Suprapubic skin (tissue), 4 donors: ENCODE data around the gene FAM236D. TPM values are rescaled to one million over a fixed set of nuclear protein-coding genes. Genes with fewer than 3 reads are reported as not detected.

Experiments used
- total RNA-seq, 4 donors: library from RNA; depleted of rRNA; stranded (reverse); fragments of >200 nt; gene quantifications; one replicate each; pipeline ENCODE4 v1.1.0, GENCODE V29; 2016

FAM236D gene
- total RNA-seq, 4 donors from 2014 or later, result not detected

Other genes with a start within 250 kb of the FAM236D start
- gene HDAC8, start 235.4 kb downstream of the FAM236D start, total RNA-seq, result 10 to 100 TPM; 16.3 to 27.0 (median 20.2) TPM
- 1 to 10 TPM; 2.9 to 4.3 (median 4.0) TPM for gene PHKA1, start 93.9 kb downstream of the FAM236D start, total RNA-seq
- gene DMRTC1B, start 31.3 kb downstream of the FAM236D start, total RNA-seq, result not detected
- not detected for gene FAM236B, start 25.6 kb downstream of the FAM236D start, total RNA-seq
- gene FAM236C, start 104.4 kb upstream of the FAM236D start, total RNA-seq, result not detected
- not detected for gene FAM236A, start 130.0 kb upstream of the FAM236D start, total RNA-seq
- gene DMRTC1, start 135.6 kb upstream of the FAM236D start, total RNA-seq, result not detected
- gene PABPC1L2B, start 194.7 kb upstream of the FAM236D start, total RNA-seq, result not detected